NCI-H345 (cell line): ENCODE measurements around the gene PDXDC1.
A peak's percentile ranks its signal among the peaks of the same experiment; 100 is the strongest.
"Not testable (repeated sequence)": the region's sequence is repeated elsewhere in the genome, so short reads cannot be mapped to it uniquely, and the experiment has no call there.

Experiments
- DNase-seq: peaks from one replicate; lab custom pipeline; 2025; lab: John Stamatoyannopoulos, UW

Gene PDXDC1

GRCh38 chr16:15035163-15035729 lies 60.4 kb downstream of the PDXDC1 start:
- no peak for DNase-seq

GRCh38 chr16:15037003-15037402 lies 62.2 kb downstream of the PDXDC1 start:
- no peak for DNase-seq

- no peak for DNase-seq
Observed at GRCh38 chr16:15037745-15038144, 62.9 kb downstream of the PDXDC1 start.

GRCh38 chr16:15038689-15039088 lies 63.9 kb downstream of the PDXDC1 start:
- no peak for DNase-seq

- DNase-seq, result no peak
Observed at GRCh38 chr16:15041271-15042004, 66.6 kb downstream of the PDXDC1 start.

GRCh38 chr16:15043344-15043743 lies 68.5 kb downstream of the PDXDC1 start:
- DNase-seq, result no peak

GRCh38 chr16:15044286-15044685 lies 69.5 kb downstream of the PDXDC1 start:
- no peak for DNase-seq

GRCh38 chr16:15045270-15045669 lies 70.4 kb downstream of the PDXDC1 start:
- DNase-seq, result not testable (repeated sequence)

GRCh38 chr16:15046692-15047376 lies 72.0 kb downstream of the PDXDC1 start:
- DNase-seq, result no peak

GRCh38 chr16:15049581-15050180 lies 74.9 kb downstream of the PDXDC1 start:
- no peak for DNase-seq

GRCh38 chr16:15050440-15050839 lies 75.6 kb downstream of the PDXDC1 start:
- DNase-seq, result not testable (repeated sequence)

GRCh38 chr16:15051387-15051951 lies 76.6 kb downstream of the PDXDC1 start:
- DNase-seq, result no peak

GRCh38 chr16:15052747-15053476 lies 78.1 kb downstream of the PDXDC1 start:
- no peak for DNase-seq

- no peak for DNase-seq
Observed at GRCh38 chr16:15053904-15054303, 79.1 kb downstream of the PDXDC1 start.

- DNase-seq, result no peak
Observed at GRCh38 chr16:15054357-15055140, 79.7 kb downstream of the PDXDC1 start.

- peak; percentile 63 for DNase-seq
Observed at GRCh38 chr16:15055141-15056053, 80.6 kb downstream of the PDXDC1 start.

- DNase-seq, result no peak
Observed at GRCh38 chr16:15057681-15058417, 83.0 kb downstream of the PDXDC1 start.

GRCh38 chr16:15059324-15059723 lies 84.5 kb downstream of the PDXDC1 start:
- DNase-seq, result no peak
